Measurements from ENCODE around the gene ZNF624.

DNA sequence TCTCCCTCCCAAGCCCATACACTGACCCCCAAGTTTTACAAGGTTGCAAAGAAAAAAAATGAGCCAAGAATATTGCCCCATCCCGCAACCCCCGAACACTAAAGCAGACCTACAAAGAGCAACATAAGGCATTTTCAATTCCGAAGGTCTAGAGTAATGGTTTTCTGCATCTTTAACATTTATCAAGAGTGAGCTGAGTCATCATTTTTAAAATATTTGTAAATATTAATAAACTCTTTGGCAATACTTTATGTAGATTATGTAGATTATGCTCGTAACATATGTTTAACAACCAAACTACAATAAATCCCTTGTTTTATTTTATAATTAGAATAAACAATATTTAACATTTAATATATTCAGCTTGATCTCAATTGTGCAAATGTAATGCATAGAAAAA, 1.4 kb downstream of the ZNF624 start:
- TF ChIP-seq, protein P1, sequence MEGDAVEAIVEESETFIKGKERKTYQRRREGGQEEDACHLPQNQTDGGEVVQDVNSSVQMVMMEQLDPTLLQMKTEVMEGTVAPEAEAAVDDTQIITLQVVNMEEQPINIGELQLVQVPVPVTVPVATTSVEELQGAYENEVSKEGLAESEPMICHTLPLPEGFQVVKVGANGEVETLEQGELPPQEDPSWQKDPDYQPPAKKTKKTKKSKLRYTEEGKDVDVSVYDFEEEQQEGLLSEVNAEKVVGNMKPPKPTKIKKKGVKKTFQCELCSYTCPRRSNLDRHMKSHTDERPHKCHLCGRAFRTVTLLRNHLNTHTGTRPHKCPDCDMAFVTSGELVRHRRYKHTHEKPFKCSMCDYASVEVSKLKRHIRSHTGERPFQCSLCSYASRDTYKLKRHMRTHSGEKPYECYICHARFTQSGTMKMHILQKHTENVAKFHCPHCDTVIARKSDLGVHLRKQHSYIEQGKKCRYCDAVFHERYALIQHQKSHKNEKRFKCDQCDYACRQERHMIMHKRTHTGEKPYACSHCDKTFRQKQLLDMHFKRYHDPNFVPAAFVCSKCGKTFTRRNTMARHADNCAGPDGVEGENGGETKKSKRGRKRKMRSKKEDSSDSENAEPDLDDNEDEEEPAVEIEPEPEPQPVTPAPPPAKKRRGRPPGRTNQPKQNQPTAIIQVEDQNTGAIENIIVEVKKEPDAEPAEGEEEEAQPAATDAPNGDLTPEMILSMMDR (IDR thresholded peaks at IDR 0.05), result no peak
- no peak for TF ChIP-seq POLR2A (IDR thresholded peaks at IDR 0.05)
